ENCODE data around the gene SLC15A4. TPM values are rescaled to one million over a fixed set of nuclear protein-coding genes. Genes with fewer than 3 reads are reported as not detected.
"Not testable (repeated sequence)": the region's sequence is repeated elsewhere in the genome, so short reads cannot be mapped to it uniquely, and the experiment has no call there.

Gene SLC15A4
- polyA plus RNA-seq, 1 donor from 2014 or later: 13.8 TPM

- H3K36me3 Mint-ChIP-seq: peaks cover 2% of the 10 kb centered on the region
- H3K4me1 Mint-ChIP-seq: peaks cover 50 to 53% (median 51%) of the 10 kb centered on the region in 3 donors
- peak overlapping the region; percentile 55 to 97 (median 78) for H3K27ac Mint-ChIP-seq
- H3K27me3 Mint-ChIP-seq: no peaks in the 10 kb centered on the region
- no peaks in the 10 kb centered on the region for H3K9me3 Mint-ChIP-seq
- peak overlapping the region in 3 of 4 donors; percentile 17 to 86 (median 81) for H3K4me3 Mint-ChIP-seq
Observed at GRCh38 chr12:128811806-128812205, 12.0 kb downstream of the SLC15A4 start.

DNA sequence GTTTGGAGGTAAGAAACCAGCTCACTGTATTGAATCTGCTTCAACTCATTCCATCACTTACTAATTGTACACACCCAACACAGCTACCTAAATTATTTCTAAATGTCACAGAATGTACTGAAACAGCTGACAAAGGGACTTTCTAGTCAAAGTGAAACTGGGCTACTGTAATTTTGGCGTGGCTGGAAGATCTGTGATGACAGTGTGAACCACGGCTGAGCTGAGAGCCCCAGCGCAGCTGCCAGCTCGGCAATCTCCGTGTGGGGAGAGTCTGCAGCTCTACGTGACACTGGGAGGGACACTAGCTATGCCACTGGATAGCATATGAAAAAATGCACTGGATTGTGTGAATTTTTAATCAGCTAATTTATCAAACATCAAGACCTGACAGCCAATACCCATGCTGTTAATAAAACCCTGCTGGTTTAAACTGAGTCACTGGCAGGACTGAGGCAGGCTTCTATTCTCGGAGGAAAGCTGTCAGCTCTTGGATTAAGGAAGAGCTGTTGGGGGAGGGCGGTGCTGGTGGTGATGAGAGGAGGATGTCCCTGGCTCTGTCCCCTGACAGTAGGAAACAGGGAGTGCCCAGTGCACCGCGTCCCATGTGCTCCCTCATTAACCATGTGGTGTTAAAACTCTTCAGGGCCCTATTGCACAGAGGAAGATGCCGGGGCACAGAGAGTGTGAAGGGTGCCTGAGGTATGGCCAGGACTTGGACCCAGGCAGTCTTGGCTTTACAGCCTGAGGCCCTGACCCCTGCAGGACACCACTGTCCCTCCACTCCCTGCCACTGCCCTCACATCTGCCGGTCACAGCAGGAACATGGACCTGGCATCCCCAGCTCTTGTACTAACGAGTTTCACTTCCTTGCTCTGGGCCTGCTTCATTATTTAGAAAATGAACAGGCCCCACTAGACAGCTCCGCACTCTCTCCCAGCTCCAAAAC, 13.3 kb downstream of the SLC15A4 start:
- H3K27ac Mint-ChIP-seq: peak overlapping the region; percentile 78 to 97 (median 88)
- peaks cover 2% of the 10 kb centered on the region for H3K36me3 Mint-ChIP-seq
- peaks cover 43 to 49% (median 45%) of the 10 kb centered on the region in 3 donors for H3K4me1 Mint-ChIP-seq
- no peaks in the 10 kb centered on the region for H3K27me3 Mint-ChIP-seq
- H3K9me3 Mint-ChIP-seq: no peaks in the 10 kb centered on the region
- H3K4me3 Mint-ChIP-seq: peak overlapping the region; percentile 34 to 92 (median 80)

- Mint-ChIP-seq H3K27me3 (no peaks in the 10 kb centered on the region), H3K4me3 (no peak overlapping the region), H3K36me3 (peaks cover 6% of the 10 kb centered on the region), H3K27ac (no peak overlapping the region), H3K4me1 (peaks cover 35 to 42% (median 38%) of the 10 kb centered on the region in 3 donors), H3K9me3 (no peaks in the 10 kb centered on the region)
Observed at GRCh38 chr12:128808651-128809050, 15.1 kb downstream of the SLC15A4 start.

DNA sequence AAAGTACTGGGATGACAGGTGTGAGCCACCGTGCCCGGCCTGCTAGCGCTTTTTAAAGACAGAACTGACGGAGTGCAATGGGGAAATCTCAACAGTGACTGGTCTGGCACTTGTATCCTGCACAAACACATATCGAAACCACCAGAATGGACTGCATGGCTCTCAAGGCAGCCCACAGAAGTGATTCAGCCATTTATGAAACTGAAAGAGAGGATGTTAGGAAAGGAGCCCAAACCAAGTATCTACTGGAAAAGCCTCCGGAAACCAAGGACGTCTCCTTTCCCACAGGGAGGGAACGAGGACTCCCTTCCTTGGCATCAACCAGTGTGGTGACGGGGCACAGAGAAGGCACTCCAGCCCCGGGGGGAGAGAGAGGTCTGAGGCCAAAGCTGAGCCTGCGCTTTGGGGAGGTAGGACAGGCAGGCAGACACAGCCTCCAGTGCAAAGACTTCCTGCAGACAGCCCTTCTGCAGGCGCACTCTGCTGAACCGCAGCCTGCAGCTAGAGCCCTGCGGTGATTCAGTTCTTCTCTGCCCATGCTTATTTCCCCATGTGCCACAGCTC, 16.5 kb downstream of the SLC15A4 start:
- Mint-ChIP-seq H3K9me3 (no peaks in the 10 kb centered on the region), H3K4me3 (peak overlapping the region in 1 of 4 donors; percentile 70), H3K36me3 (peaks cover 12% of the 10 kb centered on the region), H3K4me1 (peaks cover 36 to 52% (median 38%) of the 10 kb centered on the region in 3 donors), H3K27me3 (no peaks in the 10 kb centered on the region), H3K27ac (peak overlapping the region; percentile 31 to 90 (median 51))

GRCh38 chr12:128806573-128806972, 17.2 kb downstream of the SLC15A4 start:
- peaks cover 12% of the 10 kb centered on the region for H3K36me3 Mint-ChIP-seq
- peak overlapping the region in 2 of 3 donors; percentile 67 to 90 for H3K27ac Mint-ChIP-seq
- H3K4me1 Mint-ChIP-seq: peaks cover 37 to 52% (median 40%) of the 10 kb centered on the region in 3 donors
- H3K27me3 Mint-ChIP-seq: no peaks in the 10 kb centered on the region
- H3K9me3 Mint-ChIP-seq: no peaks in the 10 kb centered on the region
- H3K4me3 Mint-ChIP-seq: no peak overlapping the region

- H3K36me3 Mint-ChIP-seq: peaks cover 12% of the 10 kb centered on the region
- H3K27ac Mint-ChIP-seq: peak overlapping the region in 2 of 3 donors; percentile 58 to 87
Observed at GRCh38 chr12:128805406-128805805, 18.4 kb downstream of the SLC15A4 start.

DNA sequence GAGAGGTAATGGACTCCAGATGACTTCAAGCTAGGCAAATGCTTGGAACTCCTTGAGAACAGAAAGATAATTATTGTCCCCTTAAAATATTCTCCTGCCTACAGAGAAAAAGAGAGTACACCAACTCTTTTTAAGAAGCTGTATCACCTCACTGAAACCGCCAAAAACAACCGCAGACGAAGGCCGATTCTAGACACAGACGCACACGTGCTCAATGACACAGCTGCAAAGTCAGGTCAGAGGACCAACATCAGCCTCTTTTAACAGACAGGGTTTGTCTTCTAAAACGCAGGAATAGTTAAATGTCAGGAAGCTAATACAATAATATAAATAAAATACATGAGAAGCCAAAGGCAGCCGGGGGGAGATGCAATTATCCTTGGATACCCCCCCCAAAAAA, 19.0 kb downstream of the SLC15A4 start:
- Mint-ChIP-seq H3K36me3 (peaks cover 12% of the 10 kb centered on the region), H3K4me1 (peaks cover 25 to 48% (median 27%) of the 10 kb centered on the region in 3 donors), H3K4me3 (peak overlapping the region in 3 of 4 donors; percentile 27 to 40 (median 39)), H3K27me3 (no peaks in the 10 kb centered on the region), H3K27ac (peak overlapping the region; percentile 39 to 87 (median 58)), H3K9me3 (no peaks in the 10 kb centered on the region)

More at GRCh38 chr12:128805406-128805805, 18.4 kb downstream of the SLC15A4 start:
- not testable (repeated sequence) for H3K9me3 Mint-ChIP-seq, H3K4me3 Mint-ChIP-seq, H3K27me3 Mint-ChIP-seq
- peaks cover 31 to 52% (median 34%) of the 10 kb centered on the region in 3 donors for H3K4me1 Mint-ChIP-seq

GRCh38 chr12:128803788-128804187, 20.0 kb downstream of the SLC15A4 start:
- Mint-ChIP-seq H3K4me1 (peaks cover 27 to 50% (median 31%) of the 10 kb centered on the region in 3 donors), H3K4me3 (peak overlapping the region in 1 of 4 donors; percentile 32), H3K9me3 (no peaks in the 10 kb centered on the region), H3K27me3 (no peaks in the 10 kb centered on the region), H3K27ac (peak overlapping the region in 1 of 3 donors; percentile 16), H3K36me3 (peaks cover 12% of the 10 kb centered on the region)

GRCh38 chr12:128802756-128803155, 21.0 kb downstream of the SLC15A4 start:
- Mint-ChIP-seq H3K9me3 (no peaks in the 10 kb centered on the region), H3K4me3 (peak overlapping the region in 1 of 4 donors; percentile 4), H3K4me1 (peaks cover 34 to 60% (median 38%) of the 10 kb centered on the region in 3 donors), H3K27ac (peak overlapping the region in 1 of 3 donors; percentile 62), H3K27me3 (no peaks in the 10 kb centered on the region), H3K36me3 (peaks cover 17% of the 10 kb centered on the region)

GRCh38 chr12:128801879-128802391, 21.8 kb downstream of the SLC15A4 start:
- H3K27me3 Mint-ChIP-seq: no peaks in the 10 kb centered on the region
- H3K4me3 Mint-ChIP-seq: peak overlapping the region in 2 of 4 donors; percentile 27 to 60
- peak overlapping the region in 2 of 3 donors; percentile 55 to 62 for H3K27ac Mint-ChIP-seq
- peaks cover 21% of the 10 kb centered on the region for H3K36me3 Mint-ChIP-seq
- no peaks in the 10 kb centered on the region for H3K9me3 Mint-ChIP-seq
- H3K4me1 Mint-ChIP-seq: peaks cover 40 to 69% (median 46%) of the 10 kb centered on the region in 3 donors

GRCh38 chr12:128800606-128801005, 23.2 kb downstream of the SLC15A4 start:
- peak overlapping the region in 2 of 4 donors; percentile 21 to 59 for H3K4me3 Mint-ChIP-seq
- peaks cover 21% of the 10 kb centered on the region for H3K36me3 Mint-ChIP-seq
- no peaks in the 10 kb centered on the region for H3K9me3 Mint-ChIP-seq
- no peak overlapping the region for H3K27ac Mint-ChIP-seq
- no peaks in the 10 kb centered on the region for H3K27me3 Mint-ChIP-seq
- H3K4me1 Mint-ChIP-seq: peaks cover 52 to 76% (median 55%) of the 10 kb centered on the region in 3 donors

GRCh38 chr12:128798571-128799341, 25.0 kb downstream of the SLC15A4 start:
- peaks cover 61 to 87% (median 71%) of the 10 kb centered on the region in 3 donors for H3K4me1 Mint-ChIP-seq
- H3K9me3 Mint-ChIP-seq: no peaks in the 10 kb centered on the region
- peak overlapping the region; percentile 42 to 92 (median 73) for H3K4me3 Mint-ChIP-seq
- peaks cover 16% of the 10 kb centered on the region for H3K36me3 Mint-ChIP-seq
- peak overlapping the region; percentile 88 to 94 (median 94) for H3K27ac Mint-ChIP-seq
- H3K27me3 Mint-ChIP-seq: no peaks in the 10 kb centered on the region

DNA sequence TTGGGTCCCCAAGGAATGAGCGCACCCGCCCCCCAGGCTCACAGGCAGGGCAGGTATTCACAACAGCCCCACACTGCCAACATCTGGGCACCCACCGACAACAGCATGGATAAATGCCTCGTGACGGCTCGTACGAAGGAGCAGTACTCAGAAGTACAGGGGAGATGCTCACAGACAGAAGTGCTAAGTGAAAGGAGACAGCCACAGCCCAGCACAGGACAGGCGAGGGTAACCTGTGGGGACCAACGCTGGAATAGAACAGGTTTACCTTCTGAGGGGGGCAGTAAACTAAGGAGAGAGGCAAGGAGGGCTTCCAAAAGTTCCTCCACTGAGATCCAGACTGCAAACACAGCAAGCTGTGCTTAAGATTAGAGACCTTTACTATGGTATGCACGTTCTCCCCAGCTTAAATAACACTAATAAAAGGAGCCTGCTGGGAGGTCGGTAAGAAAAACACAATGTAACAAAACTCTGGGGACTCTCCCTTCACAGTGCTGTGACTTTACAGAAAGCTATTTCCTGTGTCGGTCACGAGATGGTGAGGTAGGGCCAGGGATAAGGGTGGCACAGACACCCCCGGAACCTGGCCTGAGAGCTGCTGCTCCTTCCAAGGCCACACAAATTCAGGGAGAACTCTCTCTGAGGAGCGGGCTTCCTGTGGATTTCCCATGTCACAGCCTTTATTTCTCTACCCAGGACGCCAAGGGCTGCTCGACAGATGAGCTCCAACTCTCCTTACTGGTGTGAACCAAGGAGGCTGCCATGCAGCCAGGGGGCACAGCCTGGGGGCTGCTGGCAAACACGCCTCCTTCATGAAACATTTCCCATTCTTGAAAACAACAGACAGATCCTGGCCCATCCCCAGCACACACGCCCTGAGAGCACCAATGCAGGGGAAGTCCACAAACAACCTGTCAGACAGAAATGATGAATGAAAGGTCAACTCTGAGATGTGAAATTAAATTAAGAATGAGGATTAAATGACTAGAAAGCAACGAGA, 26.3 kb downstream of the SLC15A4 start:
- peaks cover 65 to 76% (median 75%) of the 10 kb centered on the region in 3 donors for H3K4me1 Mint-ChIP-seq
- peak overlapping the region; percentile 55 to 92 (median 80) for H3K4me3 Mint-ChIP-seq
- peaks cover 14% of the 10 kb centered on the region for H3K36me3 Mint-ChIP-seq
- H3K27ac Mint-ChIP-seq: peak overlapping the region; percentile 88 to 94 (median 94)
- H3K9me3 Mint-ChIP-seq: no peaks in the 10 kb centered on the region
- no peaks in the 10 kb centered on the region for H3K27me3 Mint-ChIP-seq

All from IgD-negative memory B cell (primary cell).